OCI-LY3 (cell line): Measurements from ENCODE around the gene NFIB.

ENCODE experiments used
- EZH2phosphoT487 ChIP-seq: fragments of 200-600 bp; shearing (Covaris generic); IDR thresholded peaks from 2 replicates; pipeline ENCODE4 v1.6.1; 2018; ENCODE audit warnings: antibody characterized with exemption, mixed run types, low read depth
- TF ChIP-seq, protein P1 (sequence below): fragments of 200-600, 300-600 bp; sonication (generic); IDR thresholded peaks from 2 replicates; pipeline ENCODE4 v1.5.1; 2014; ENCODE audit warnings: antibody characterized with exemption, low read length, low read depth

DNA sequence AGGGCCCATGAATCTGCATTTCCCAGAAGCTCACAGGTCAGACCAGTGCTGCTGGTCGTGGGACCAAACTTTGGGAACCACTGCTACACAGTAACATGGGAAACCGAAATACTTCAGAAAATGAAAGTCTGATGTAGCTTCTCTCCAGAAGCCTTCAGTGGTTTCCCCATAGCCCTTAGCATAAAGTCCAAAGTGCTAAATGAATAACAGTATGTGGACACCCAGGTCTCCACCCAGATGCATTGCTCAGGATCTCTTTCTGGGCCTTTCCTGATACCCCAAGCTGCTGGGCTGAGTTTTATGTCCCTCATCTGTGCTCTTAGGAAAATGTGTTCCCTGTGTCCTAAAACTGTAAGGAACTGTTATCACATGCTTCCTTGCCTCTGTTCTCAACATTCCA is 100.4 kb downstream of the NFIB start:
- TF ChIP-seq, protein P1, sequence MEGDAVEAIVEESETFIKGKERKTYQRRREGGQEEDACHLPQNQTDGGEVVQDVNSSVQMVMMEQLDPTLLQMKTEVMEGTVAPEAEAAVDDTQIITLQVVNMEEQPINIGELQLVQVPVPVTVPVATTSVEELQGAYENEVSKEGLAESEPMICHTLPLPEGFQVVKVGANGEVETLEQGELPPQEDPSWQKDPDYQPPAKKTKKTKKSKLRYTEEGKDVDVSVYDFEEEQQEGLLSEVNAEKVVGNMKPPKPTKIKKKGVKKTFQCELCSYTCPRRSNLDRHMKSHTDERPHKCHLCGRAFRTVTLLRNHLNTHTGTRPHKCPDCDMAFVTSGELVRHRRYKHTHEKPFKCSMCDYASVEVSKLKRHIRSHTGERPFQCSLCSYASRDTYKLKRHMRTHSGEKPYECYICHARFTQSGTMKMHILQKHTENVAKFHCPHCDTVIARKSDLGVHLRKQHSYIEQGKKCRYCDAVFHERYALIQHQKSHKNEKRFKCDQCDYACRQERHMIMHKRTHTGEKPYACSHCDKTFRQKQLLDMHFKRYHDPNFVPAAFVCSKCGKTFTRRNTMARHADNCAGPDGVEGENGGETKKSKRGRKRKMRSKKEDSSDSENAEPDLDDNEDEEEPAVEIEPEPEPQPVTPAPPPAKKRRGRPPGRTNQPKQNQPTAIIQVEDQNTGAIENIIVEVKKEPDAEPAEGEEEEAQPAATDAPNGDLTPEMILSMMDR: no peak
- no peak for TF ChIP-seq EZH2phosphoT487
